ENCODE results near the gene CYTH2. TPM values are rescaled to one million over a fixed set of nuclear protein-coding genes. Genes with fewer than 3 reads are reported as not detected.
A peak's percentile ranks its signal among the peaks of the same experiment; 100 is the strongest.

Gene CYTH2
- total and polyA plus RNA-seq, 2 of the 8 experiments (the other 6 are each of a cell fraction or from before 2014, with no cell fraction given), result 43.7 to 71.4 TPM

DNA sequence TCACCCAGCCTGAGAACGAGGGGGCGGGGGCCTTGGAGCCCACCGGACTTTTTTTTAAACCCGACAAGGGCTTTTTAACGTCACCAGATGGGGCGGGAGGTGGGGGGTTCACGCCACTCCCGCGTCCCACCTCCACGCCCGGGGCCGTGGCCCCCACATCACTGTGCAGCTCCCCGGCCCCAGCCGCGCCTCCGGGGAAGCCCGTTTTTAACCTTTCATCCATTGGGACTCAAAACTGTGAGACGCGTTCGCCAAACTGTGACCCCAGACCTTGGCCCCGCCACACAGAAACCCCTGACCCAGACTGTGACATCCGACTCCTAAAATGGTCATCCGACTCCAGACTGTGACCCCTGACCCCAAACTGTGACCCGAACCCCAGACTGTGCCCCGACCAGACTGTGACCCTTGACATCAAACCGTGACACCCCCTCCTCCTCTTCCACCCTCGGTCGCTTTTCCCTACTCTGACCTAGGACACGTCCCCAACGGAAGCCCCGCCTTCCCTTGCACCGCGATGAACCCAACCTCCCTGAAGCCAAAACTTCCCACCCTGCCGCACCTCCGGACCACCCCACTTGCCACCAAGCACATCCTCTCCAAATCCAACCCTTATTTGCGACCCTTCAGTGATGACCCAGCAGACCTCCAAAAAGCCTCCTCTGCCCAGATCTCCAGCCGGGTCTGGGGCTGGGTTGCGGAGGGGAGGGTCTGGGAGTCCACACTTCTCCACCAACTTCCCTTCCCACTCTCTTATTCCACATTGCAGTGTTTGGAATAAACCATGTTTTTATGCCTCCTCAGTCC lies 24.8 kb upstream of the CYTH2 start:
- H2AFZ ChIP-seq (ENCODE audit: low read length), result no peak overlapping the region
- no peak overlapping the region for H2BK20ac ChIP-seq (ENCODE audit: low read length)
- 0 out of 2 replicates have a peak overlapping the region, but pooled peaks have one; percentile 24 for H2AK5ac ChIP-seq (ENCODE audit: low read depth, low read length)
- CTCF ChIA-PET (ENCODE audit: partially characterized antibody), result interaction anchor here (0.5 to 1.6 kb wide), 5 partner anchors 11 to 1013 kb away, joined by 3 to 8 read pairs (median 4); no protein-coding TSS in a partner anchor
- H4K91ac ChIP-seq (replicated peaks; ENCODE audit: insufficient read length, low read length), result no peak overlapping the region
- H2BK5ac ChIP-seq (ENCODE audit: low read depth, low read length), result no peak overlapping the region; the same call in 1 of the 2 replicates
- peak overlapping the region; percentile 53 to 85 for H3K4me2 ChIP-seq (ENCODE audit: insufficient read depth in 1 of 2, low read depth in 2 of 2, low read length in 2 of 2)
- H3K4ac ChIP-seq (replicated peaks; ENCODE audit: insufficient read length, low read depth, low read length), result no peak overlapping the region
- H3K79me1 ChIP-seq (ENCODE audit: low read depth, low read length), result peaks cover 2% of the 10 kb centered on the region; the same call in 1 of the 2 replicates
- H2BK12ac ChIP-seq (ENCODE audit: low read depth, low read length), result peak overlapping the region; percentile 17; the same call in 1 of the 2 replicates
- peaks cover 0 to 8% of the 10 kb centered on the region in 2 experiments; a peak in 2 of 4 replicates for H3K79me2 ChIP-seq (ENCODE audit: control insufficient read depth in 1 of 2, insufficient read depth in 2 of 2, low read length in 2 of 2)
- no peak overlapping the region for H3K14ac ChIP-seq (ENCODE audit: insufficient read length)
- H4K20me1 ChIP-seq (replicated peaks in 1 of 2; ENCODE audit: control insufficient read depth in 1 of 2, insufficient read depth in 2 of 2, low read length in 2 of 2), result peaks cover 0 to 9% of the 10 kb centered on the region in 2 experiments
- 91% methylated on average over 37 of the region's 38 CpGs; no CpG with 5 or more reads in 1 of the 2 experiments for WGBS, 2 experiments (ENCODE audit: extremely low coverage in 1 of 2, insufficient coverage in 1 of 2, insufficient read length in 1 of 2, insufficient replicate concordance in 2 of 2, low coverage in 1 of 2, low lambda C conversion rate in 2 of 2, missing lambda C conversion rate in 1 of 2)
- POLR2A ChIA-PET (ENCODE audit: partially characterized antibody), result interaction anchor here (1.0 to 3.0 kb wide), 11 partner anchors 10 to 53 kb away, joined by 3 to 13 read pairs (median 5); partner anchors contain the start of genes KCNJ14 and KDELR1
- DNase-seq (ENCODE audit: low read depth in 1 of 2, low spot score in 2 of 2), result no peak
- H3K27ac ChIP-seq (ENCODE audit: low read depth, low read length), result no peak overlapping the region
- H3K4me1 ChIP-seq (replicated peaks in 1 of 4; ENCODE audit: control insufficient read depth in 3 of 4, insufficient read depth in 4 of 4, low read length in 3 of 4), result peaks cover 0 to 5% (median 4%) of the 10 kb centered on the region in 4 experiments; a peak in 4 of 7 replicates
- no peaks in the 10 kb centered on the region for H3K27me3 ChIP-seq (replicated peaks in 1 of 4; ENCODE audit: control insufficient read depth in 3 of 4, extremely low read depth in 1 of 4, insufficient read depth in 3 of 4, low read length in 3 of 4)
- H3K9me3 ChIP-seq (ENCODE audit: insufficient read depth in 2 of 2, low read depth in 1 of 2, low read length in 1 of 2), result no peaks in the 10 kb centered on the region
- peak overlapping the region; percentile 80 to 99 (median 95); a peak in 3 of 8 replicates for H3K4me3 ChIP-seq (ENCODE audit: extremely low read depth in 1 of 4, insufficient read depth in 2 of 4, low read depth in 3 of 4, low read length in 4 of 4)
- no peak overlapping the region for H3K9ac ChIP-seq (replicated peaks in 1 of 4; ENCODE audit: extremely low read depth in 1 of 4, low read depth in 3 of 4, low read length in 3 of 4)
- no peak overlapping the region for H3K23ac ChIP-seq (ENCODE audit: insufficient read length)
- H2BK120ac ChIP-seq (replicated peaks; ENCODE audit: low read depth, low read length), result no peak overlapping the region
- no peak overlapping the region for H4K5ac ChIP-seq (ENCODE audit: insufficient read length, low read depth, low read length)
- FAIRE-seq, result no peak
- H2BK15ac ChIP-seq (ENCODE audit: low read length), result no peak overlapping the region
- no peak overlapping the region for H3K18ac ChIP-seq (ENCODE audit: extremely low read depth, low read length)
- H3K23me2 ChIP-seq (ENCODE audit: low read depth, low read length), result peaks cover 9% of the 10 kb centered on the region
- no peak overlapping the region for H4K8ac ChIP-seq (ENCODE audit: extremely low read depth, insufficient read depth, low read length)
- no peak overlapping the region for H3K56ac ChIP-seq (replicated peaks; ENCODE audit: insufficient read length, low read depth, low read length)
- peaks cover 6 to 19% (median 16%) of the 10 kb centered on the region in 4 experiments; a peak in 7 of 8 replicates for H3K36me3 ChIP-seq (ENCODE audit: control insufficient read depth in 2 of 4, insufficient read depth in 4 of 4, low read length in 3 of 4)
- no peak for TF ChIP-seq RFX5 (IDR thresholded peaks at IDR 0.05; ENCODE audit: borderline replicate concordance, low read depth, low read length)
- TF ChIP-seq SAP30 (IDR thresholded peaks at IDR 0.05; ENCODE audit: insufficient read depth, insufficient replicate concordance, low read length), result no peak
- TF ChIP-seq, protein P1, sequence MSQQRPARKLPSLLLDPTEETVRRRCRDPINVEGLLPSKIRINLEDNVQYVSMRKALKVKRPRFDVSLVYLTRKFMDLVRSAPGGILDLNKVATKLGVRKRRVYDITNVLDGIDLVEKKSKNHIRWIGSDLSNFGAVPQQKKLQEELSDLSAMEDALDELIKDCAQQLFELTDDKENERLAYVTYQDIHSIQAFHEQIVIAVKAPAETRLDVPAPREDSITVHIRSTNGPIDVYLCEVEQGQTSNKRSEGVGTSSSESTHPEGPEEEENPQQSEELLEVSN (IDR thresholded peaks at IDR 0.05), result no peak
- no peak for TF ChIP-seq SP2 (IDR thresholded peaks at IDR 0.05; ENCODE audit: low read length)
- TF ChIP-seq RXRA (IDR thresholded peaks at IDR 0.05; ENCODE audit: insufficient read depth, low read depth, low read length), result no peak
- no peak for TF ChIP-seq HDAC2 (IDR thresholded peaks at IDR 0.05; ENCODE audit: borderline replicate concordance in 1 of 2, low read depth in 2 of 2, low read length in 2 of 2)
- no peak for TF ChIP-seq ZNF274 (IDR thresholded peaks at IDR 0.05; ENCODE audit: borderline replicate concordance, extremely low read depth, low read length)
- TF ChIP-seq TAF1 (IDR thresholded peaks at IDR 0.05; ENCODE audit: low read depth, low read length), result no peak
- TF ChIP-seq MAFK (IDR thresholded peaks at IDR 0.05; ENCODE audit: low read depth, low read length), result no peak
- TF ChIP-seq SIX5 (IDR thresholded peaks at IDR 0.05; ENCODE audit: low read depth, low read length), result no peak
